Measurements from ENCODE around the gene TAAR5. TPM values are rescaled to one million over a fixed set of nuclear protein-coding genes. Genes with fewer than 3 reads are reported as not detected.
"Not testable (repeated sequence)": the region's sequence is repeated elsewhere in the genome, so short reads cannot be mapped to it uniquely, and the experiment has no call there.

The TAAR5 gene
- polyA plus RNA-seq (not detected in 2 replicates), polyA minus RNA-seq (not detected in 2 replicates)

GRCh38 chr6:132589454-132589853 lies at the start of gene TAAR5:
TSS of gene TAAR5 (minus strand) at chr6:132589741. CDS start at chr6:132589686, 55 bp downstream.
- Histone ChIP-seq H3K9me3 (ENCODE audit: low read length) (no peaks in the 10 kb centered on the region), H3K79me2 (replicated peaks; ENCODE audit: insufficient read depth, low read length) (no peaks in the 10 kb centered on the region), H3F3A (ENCODE audit: insufficient read depth, low read length, poor library complexity, severe bottlenecking) (no peaks in the 10 kb centered on the region), H2AFZ (ENCODE audit: low read depth, low read length) (no peak within 1 kb of the TSS), H3K4me3 (ENCODE audit: low read length) (no peak within 1 kb of the TSS), H3K9ac (ENCODE audit: low read length) (no peak within 1 kb of the TSS), H3K27me3 (ENCODE audit: insufficient read depth, low read depth, low read length) (no peaks in the 10 kb centered on the region), H3K9me2 (ENCODE audit: insufficient read depth, low read length) (no peaks in the 10 kb centered on the region), H3K36me3 (ENCODE audit: insufficient read depth, low read length) (no peaks in the 10 kb centered on the region), H3K4me2 (ENCODE audit: low read length) (no peak within 1 kb of the TSS), H4K20me1 (ENCODE audit: insufficient read depth) (no peaks in the 10 kb centered on the region), H3K27ac (ENCODE audit: low read length) (no peak within 1 kb of the TSS)
- TF ChIP-seq REST (IDR thresholded peaks at IDR 0.05; ENCODE audit: borderline replicate concordance): no peak
- TF ChIP-seq TAF1 (IDR thresholded peaks at IDR 0.05; ENCODE audit: low read depth): no peak

GRCh38 chr6:132637135-132637534 lies 47.6 kb upstream of the TAAR5 start:
- H3K79me2 ChIP-seq (replicated peaks; ENCODE audit: insufficient read depth, low read length); H3K9me3 ChIP-seq (ENCODE audit: low read length); H3K9me2 ChIP-seq (ENCODE audit: insufficient read depth, low read length); H2AFZ ChIP-seq (ENCODE audit: low read depth, low read length); H3F3A ChIP-seq (ENCODE audit: insufficient read depth, low read length, poor library complexity, severe bottlenecking); H3K27ac ChIP-seq (ENCODE audit: low read length); H3K36me3 ChIP-seq (ENCODE audit: insufficient read depth, low read length); H3K9ac ChIP-seq (ENCODE audit: low read length); H3K4me3 ChIP-seq (ENCODE audit: low read length); H3K27me3 ChIP-seq (ENCODE audit: insufficient read depth, low read depth, low read length); H3K4me2 ChIP-seq (ENCODE audit: low read length); H4K20me1 ChIP-seq (ENCODE audit: insufficient read depth): not testable (repeated sequence)

- H3K9me3 ChIP-seq (ENCODE audit: low read length); H3K4me3 ChIP-seq (ENCODE audit: low read length); H3K27ac ChIP-seq (ENCODE audit: low read length); H3K4me2 ChIP-seq (ENCODE audit: low read length); H3K27me3 ChIP-seq (ENCODE audit: insufficient read depth, low read depth, low read length); H4K20me1 ChIP-seq (ENCODE audit: insufficient read depth); H3F3A ChIP-seq (ENCODE audit: insufficient read depth, low read length, poor library complexity, severe bottlenecking); H3K9ac ChIP-seq (ENCODE audit: low read length); H3K79me2 ChIP-seq (replicated peaks; ENCODE audit: insufficient read depth, low read length); H2AFZ ChIP-seq (ENCODE audit: low read depth, low read length); H3K36me3 ChIP-seq (ENCODE audit: insufficient read depth, low read length); H3K9me2 ChIP-seq (ENCODE audit: insufficient read depth, low read length): not testable (repeated sequence)
Observed at GRCh38 chr6:132635906-132636305, 46.4 kb upstream of the TAAR5 start.

- not testable (repeated sequence) for H3K9me3 ChIP-seq (ENCODE audit: low read length); H3K27ac ChIP-seq (ENCODE audit: low read length); H3K4me2 ChIP-seq (ENCODE audit: low read length); H3K4me3 ChIP-seq (ENCODE audit: low read length); H3K27me3 ChIP-seq (ENCODE audit: insufficient read depth, low read depth, low read length); H3K9me2 ChIP-seq (ENCODE audit: insufficient read depth, low read length); H4K20me1 ChIP-seq (ENCODE audit: insufficient read depth); H2AFZ ChIP-seq (ENCODE audit: low read depth, low read length); H3K79me2 ChIP-seq (replicated peaks; ENCODE audit: insufficient read depth, low read length); H3K36me3 ChIP-seq (ENCODE audit: insufficient read depth, low read length); H3K9ac ChIP-seq (ENCODE audit: low read length); H3F3A ChIP-seq (ENCODE audit: insufficient read depth, low read length, poor library complexity, severe bottlenecking)
Observed at GRCh38 chr6:132635288-132635687, 45.7 kb upstream of the TAAR5 start.

- no peaks in the 10 kb centered on the region for H3K9me3 ChIP-seq (ENCODE audit: low read length)
- H3K79me2 ChIP-seq (replicated peaks; ENCODE audit: insufficient read depth, low read length): no peaks in the 10 kb centered on the region
- H3K27ac ChIP-seq (ENCODE audit: low read length): no peak overlapping the region
- H3K9ac ChIP-seq (ENCODE audit: low read length): no peak overlapping the region
- TF ChIP-seq REST (IDR thresholded peaks at IDR 0.05; ENCODE audit: borderline replicate concordance) (no peak), MXI1 (conservative IDR thresholded peaks at IDR 0.05; ENCODE audit: poor library complexity, severe bottlenecking) (no peak), POLR2AphosphoS5 (IDR thresholded peaks at IDR 0.05) (no peak), TAF1 (IDR thresholded peaks at IDR 0.05; ENCODE audit: low read depth) (no peak), EP300 (conservative IDR thresholded peaks at IDR 0.05; ENCODE audit: poor library complexity, severe bottlenecking) (no peak)
- no peak overlapping the region for H2AFZ ChIP-seq (ENCODE audit: low read depth, low read length)
- no peaks in the 10 kb centered on the region for H3K27me3 ChIP-seq (ENCODE audit: insufficient read depth, low read depth, low read length)
- H3F3A ChIP-seq (ENCODE audit: insufficient read depth, low read length, poor library complexity, severe bottlenecking): no peaks in the 10 kb centered on the region
- no peaks in the 10 kb centered on the region for H3K9me2 ChIP-seq (ENCODE audit: insufficient read depth, low read length)
- no peaks in the 10 kb centered on the region for H3K36me3 ChIP-seq (ENCODE audit: insufficient read depth, low read length)
- no peaks in the 10 kb centered on the region for H4K20me1 ChIP-seq (ENCODE audit: insufficient read depth)
- H3K4me2 ChIP-seq (ENCODE audit: low read length): no peak overlapping the region
- H3K4me3 ChIP-seq (ENCODE audit: low read length): no peak overlapping the region
Observed at GRCh38 chr6:132634796-132635195, 45.3 kb upstream of the TAAR5 start.
